ENCODE data around the gene PDE1C. TPM values are rescaled to one million over a fixed set of nuclear protein-coding genes. Genes with fewer than 3 reads are reported as not detected.

The PDE1C gene
- total RNA-seq, 2 experiments from 2014 or later: not detected

DNA sequence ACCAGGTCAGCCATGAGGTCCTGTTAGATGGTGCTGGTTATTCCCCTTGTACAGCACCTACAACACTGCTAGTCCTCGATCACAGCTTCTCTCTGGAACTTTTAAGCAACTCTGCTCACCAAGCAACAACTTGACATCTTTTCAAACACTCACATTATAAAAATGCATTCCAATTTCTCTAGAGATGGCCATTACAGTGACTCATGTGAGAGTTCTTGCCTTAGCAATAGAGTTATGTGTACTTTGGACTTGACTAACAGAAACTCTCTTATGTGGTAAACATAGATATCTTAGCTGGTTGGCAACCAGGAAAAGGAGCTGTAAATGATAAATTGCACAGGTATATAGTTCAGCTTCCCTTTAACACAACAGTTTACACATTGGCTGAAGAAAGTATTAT, 122.2 kb downstream of the PDE1C start:
- Histone ChIP-seq H3K9me3 (ENCODE audit: low read length) (no peaks in the 10 kb centered on the region), H3K4me2 (ENCODE audit: low read length) (no peak overlapping the region), H3K9me2 (ENCODE audit: insufficient read depth, low read length) (no peaks in the 10 kb centered on the region), H3K4me1 (ENCODE audit: insufficient read depth, low read length, poor library complexity, severe bottlenecking) (no peaks in the 10 kb centered on the region), H3K27ac (ENCODE audit: low read depth, low read length, poor library complexity, severe bottlenecking) (no peak overlapping the region), H3K36me3 (ENCODE audit: insufficient read depth, low read length) (no peaks in the 10 kb centered on the region), H4K20me1 (ENCODE audit: insufficient read depth, low read length) (no peaks in the 10 kb centered on the region), H2AFZ (ENCODE audit: low read length) (no peak overlapping the region), H3K4me3 (ENCODE audit: low read depth, low read length, poor library complexity, severe bottlenecking) (no peak overlapping the region), H3K79me2 (ENCODE audit: insufficient read depth, low read depth, low read length) (no peaks in the 10 kb centered on the region)
- CTCF ChIA-PET (ENCODE audit: unreplicated experiment): no interaction called here
- no peak for DNase-seq (ENCODE audit: low spot score)
- POLR2A ChIA-PET: interaction anchor here (0.6 kb wide), 1 partner anchor 144 kb away, joined by 3 read pairs; no protein-coding TSS in a partner anchor
- intact Hi-C loops (cut with micrococcal nuclease; ENCODE audit: unreplicated experiment): no loop called here
- TF ChIP-seq EZH2phosphoT487 (IDR thresholded peaks at IDR 0.05; ENCODE audit: borderline replicate concordance, low read depth, low read length): no peak
- TF ChIP-seq, protein P1, sequence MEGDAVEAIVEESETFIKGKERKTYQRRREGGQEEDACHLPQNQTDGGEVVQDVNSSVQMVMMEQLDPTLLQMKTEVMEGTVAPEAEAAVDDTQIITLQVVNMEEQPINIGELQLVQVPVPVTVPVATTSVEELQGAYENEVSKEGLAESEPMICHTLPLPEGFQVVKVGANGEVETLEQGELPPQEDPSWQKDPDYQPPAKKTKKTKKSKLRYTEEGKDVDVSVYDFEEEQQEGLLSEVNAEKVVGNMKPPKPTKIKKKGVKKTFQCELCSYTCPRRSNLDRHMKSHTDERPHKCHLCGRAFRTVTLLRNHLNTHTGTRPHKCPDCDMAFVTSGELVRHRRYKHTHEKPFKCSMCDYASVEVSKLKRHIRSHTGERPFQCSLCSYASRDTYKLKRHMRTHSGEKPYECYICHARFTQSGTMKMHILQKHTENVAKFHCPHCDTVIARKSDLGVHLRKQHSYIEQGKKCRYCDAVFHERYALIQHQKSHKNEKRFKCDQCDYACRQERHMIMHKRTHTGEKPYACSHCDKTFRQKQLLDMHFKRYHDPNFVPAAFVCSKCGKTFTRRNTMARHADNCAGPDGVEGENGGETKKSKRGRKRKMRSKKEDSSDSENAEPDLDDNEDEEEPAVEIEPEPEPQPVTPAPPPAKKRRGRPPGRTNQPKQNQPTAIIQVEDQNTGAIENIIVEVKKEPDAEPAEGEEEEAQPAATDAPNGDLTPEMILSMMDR (conservative IDR thresholded peaks at IDR 0.05; ENCODE audit: low read length): no peak
- BruUV-seq (replicated peaks): no TSS peak

DNA sequence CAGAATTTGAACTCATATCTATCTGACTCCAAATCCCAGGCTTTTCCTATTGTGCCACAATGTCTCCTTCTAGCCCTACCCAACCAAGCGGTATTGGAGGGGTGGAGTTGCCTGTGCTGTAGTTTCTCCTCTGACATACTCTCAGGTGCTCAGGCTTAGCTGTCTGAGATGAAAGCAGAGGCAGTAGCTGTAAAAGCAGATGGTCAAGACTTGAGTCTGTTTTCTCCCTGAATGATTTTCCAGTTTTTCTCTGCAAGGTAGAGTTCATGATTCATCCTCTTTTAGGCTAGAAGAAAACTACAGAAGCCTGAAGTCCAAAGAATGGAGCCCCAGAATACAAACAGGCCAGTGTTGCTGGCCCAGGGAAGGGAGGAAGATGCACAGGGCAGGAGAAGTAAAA, 130.0 kb downstream of the PDE1C start:
- Histone ChIP-seq H3K4me1 (ENCODE audit: insufficient read depth, low read length, poor library complexity, severe bottlenecking) (no peaks in the 10 kb centered on the region), H3K4me2 (ENCODE audit: low read length) (no peak overlapping the region), H3K79me2 (ENCODE audit: insufficient read depth, low read depth, low read length) (no peaks in the 10 kb centered on the region), H3K27ac (ENCODE audit: low read depth, low read length, poor library complexity, severe bottlenecking) (no peak overlapping the region), H3K9me2 (ENCODE audit: insufficient read depth, low read length) (no peaks in the 10 kb centered on the region), H2AFZ (ENCODE audit: low read length) (no peak overlapping the region), H4K20me1 (ENCODE audit: insufficient read depth, low read length) (no peaks in the 10 kb centered on the region), H3K4me3 (ENCODE audit: low read depth, low read length, poor library complexity, severe bottlenecking) (no peak overlapping the region), H3K9me3 (ENCODE audit: low read length) (no peaks in the 10 kb centered on the region), H3K36me3 (ENCODE audit: insufficient read depth, low read length) (no peaks in the 10 kb centered on the region)
- BruUV-seq (replicated peaks): no TSS peak
- no peak for DNase-seq (ENCODE audit: low spot score)
- CTCF ChIA-PET (ENCODE audit: unreplicated experiment): no interaction called here
- POLR2A ChIA-PET: no interaction called here
- intact Hi-C loops (cut with micrococcal nuclease; ENCODE audit: unreplicated experiment): no loop called here
- TF ChIP-seq, protein P1 (conservative IDR thresholded peaks at IDR 0.05; ENCODE audit: low read length): no peak
- no peak for TF ChIP-seq EZH2phosphoT487 (IDR thresholded peaks at IDR 0.05; ENCODE audit: borderline replicate concordance, low read depth, low read length)

DNA sequence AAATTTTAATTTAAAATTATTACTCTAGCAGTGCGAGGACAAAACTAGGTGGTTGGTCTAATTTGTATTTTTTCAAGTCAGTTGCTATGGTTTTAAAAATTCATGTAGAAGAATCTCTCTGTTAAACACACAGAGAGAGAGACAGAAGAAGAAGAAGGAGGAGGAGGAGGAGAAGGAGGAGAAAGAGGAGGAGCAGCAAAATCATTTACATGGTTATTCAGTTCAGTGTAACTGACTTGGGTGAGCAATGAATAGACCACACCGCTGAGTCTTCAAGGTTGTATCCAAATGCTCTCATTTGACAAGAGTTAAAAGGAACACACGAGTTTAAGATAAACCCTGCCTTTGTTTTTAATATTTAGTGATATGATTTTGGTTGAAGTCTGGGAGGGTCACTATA, 131.1 kb downstream of the PDE1C start:
- Histone ChIP-seq H2AFZ (ENCODE audit: low read length) (no peak overlapping the region), H3K4me3 (ENCODE audit: low read depth, low read length, poor library complexity, severe bottlenecking) (no peak overlapping the region), H3K9me2 (ENCODE audit: insufficient read depth, low read length) (no peaks in the 10 kb centered on the region), H3K79me2 (ENCODE audit: insufficient read depth, low read depth, low read length) (no peaks in the 10 kb centered on the region), H3K4me2 (ENCODE audit: low read length) (no peak overlapping the region), H3K4me1 (ENCODE audit: insufficient read depth, low read length, poor library complexity, severe bottlenecking) (no peaks in the 10 kb centered on the region), H4K20me1 (ENCODE audit: insufficient read depth, low read length) (no peaks in the 10 kb centered on the region), H3K36me3 (ENCODE audit: insufficient read depth, low read length) (no peaks in the 10 kb centered on the region), H3K27ac (ENCODE audit: low read depth, low read length, poor library complexity, severe bottlenecking) (no peak overlapping the region), H3K9me3 (ENCODE audit: low read length) (no peaks in the 10 kb centered on the region)
- no peak for TF ChIP-seq EZH2phosphoT487 (IDR thresholded peaks at IDR 0.05; ENCODE audit: borderline replicate concordance, low read depth, low read length)
- ChIA-PET POLR2A (interaction anchor here (0.6 kb wide), 1 partner anchor 246 kb away, joined by 7 read pairs; no protein-coding TSS in a partner anchor), CTCF (ENCODE audit: unreplicated experiment) (no interaction called here)
- no peak for DNase-seq (ENCODE audit: low spot score)
- intact Hi-C loops (cut with micrococcal nuclease; ENCODE audit: unreplicated experiment): no loop called here
- no TSS peak for BruUV-seq (replicated peaks)
